Right lobe of liver (tissue), 6 donors: ENCODE data around the gene FOXP1. TPM values are rescaled to one million over a fixed set of nuclear protein-coding genes. Genes with fewer than 3 reads are reported as not detected.
A peak's percentile ranks its signal among the peaks of the same experiment; 100 is the strongest.

Experiments used
- ATAC-seq, 4 donors: fragments of 200-7000 bp; cut with Tn5 transposase; one replicate each; pipeline ENCODE4 v1.9.1; 2020; ENCODE audit warnings: mild to moderate bottlenecking in 4 of 4, moderate library complexity in 4 of 4
- DNase-seq, 3 donors: peaks; one replicate each; pipeline ENCODE4 v3.0.0-alpha.2; 2020
- H3K27ac ChIP-seq, 3 donors: fragments of 200-600 bp; one replicate each; pipeline ENCODE4 v1.8.0; 2022
- H3K27me3 ChIP-seq, 2 donors: fragments of 200-600 bp; one replicate each; pipeline ENCODE4 v1.8.0; 2022
- H3K36me3 ChIP-seq, 4 donors: fragments of 200-600 bp; sonication (generic) in 1 of 4; one replicate each; pipeline versions ENCODE4 v1.5.1 to v1.8.0; 2017 to 2022; ENCODE audit warnings: control low read depth in 1 of 4
- H3K4me1 ChIP-seq, 4 donors: fragments of 200-600 bp; sonication (generic) in 1 of 4; one replicate each; pipeline versions ENCODE4 v1.5.1 to v1.8.0; 2017 to 2022; ENCODE audit warnings: control low read depth in 1 of 4
- H3K4me3 ChIP-seq, 3 donors: fragments of 200-600 bp; one replicate each; pipeline ENCODE4 v1.8.0; 2022
- H3K9me3 ChIP-seq, 4 donors: fragments of 200-600 bp; sonication (generic) in 1 of 4; one replicate each; pipeline versions ENCODE4 v1.5.1 to v1.8.0; 2017 to 2022; ENCODE audit warnings: control low read depth in 1 of 4
- POLR2A ChIP-seq: fragments of 450-650 bp; IDR thresholded peaks from one replicate; pipeline ENCODE4 v1.6.1; 2017; ENCODE audit warnings: antibody characterized with exemption, mild to moderate bottlenecking
- WGBS: methylation state at CpG from one replicate; pipeline ENCODE4 v1.1.6; 2018; ENCODE audit warnings: low coverage, low lambda C conversion rate; ENCODE audit not compliant: insufficient coverage; ENCODE audit errors: missing lambda C conversion rate; 5-methylcytosine and 5-hydroxymethylcytosine counted together
- intact Hi-C, 2 donors: fragments of 100-400 bp; cut with DNase I; formaldehyde crosslinking; loops; one replicate each; pipeline versions ENCODE4 v1.11.2 to v1.14.1; 2022
- total RNA-seq, 6 experiments: library from RNA; depleted of rRNA in 2 of 6; stranded (reverse); fragments of >200 nt in 2 of 6; fragmentation: NEBNext Ultra II Directional in 3 of 6; extraction: Animal tissue kit (Norgen Biotek cat#: 25700) in 3 of 6; gene quantifications; one replicate each; pipeline versions ENCODE4 v1.1.0 to v1.2.4, GENCODE V29; 2016 to 2023
- TF ChIP-seq, protein P1 (sequence below), 4 donors: fragments of 200-600 bp in 3 of 4; fragments of 450-650 bp in 1 of 4; IDR thresholded peaks; one replicate each; pipeline versions ENCODE4 v1.5.1 to v1.8.0; 2016 to 2022; ENCODE audit warnings: antibody characterized with exemption in 4 of 4, mild to moderate bottlenecking in 2 of 4
- donor health status: DM: no; HTN: yes; CAD: no.
- donor health status: DM: no; HTN: no; CAD: no.
- donor health status: DM: no; HTN: no; CAD: no.
- donor health status: DM: no; HTN: yes; CAD: no.
- donor health status: DM: no; HTN: yes; CAD: no.

FOXP1 gene
- total RNA-seq, 6 experiments from 2014 or later: 26.7 to 47.7 (median 35.2) TPM

GRCh38 chr3:71428841-71429596 lies 154.5 kb downstream of the FOXP1 start:
- TF ChIP-seq POLR2A: no peak
- TF ChIP-seq, protein P1, sequence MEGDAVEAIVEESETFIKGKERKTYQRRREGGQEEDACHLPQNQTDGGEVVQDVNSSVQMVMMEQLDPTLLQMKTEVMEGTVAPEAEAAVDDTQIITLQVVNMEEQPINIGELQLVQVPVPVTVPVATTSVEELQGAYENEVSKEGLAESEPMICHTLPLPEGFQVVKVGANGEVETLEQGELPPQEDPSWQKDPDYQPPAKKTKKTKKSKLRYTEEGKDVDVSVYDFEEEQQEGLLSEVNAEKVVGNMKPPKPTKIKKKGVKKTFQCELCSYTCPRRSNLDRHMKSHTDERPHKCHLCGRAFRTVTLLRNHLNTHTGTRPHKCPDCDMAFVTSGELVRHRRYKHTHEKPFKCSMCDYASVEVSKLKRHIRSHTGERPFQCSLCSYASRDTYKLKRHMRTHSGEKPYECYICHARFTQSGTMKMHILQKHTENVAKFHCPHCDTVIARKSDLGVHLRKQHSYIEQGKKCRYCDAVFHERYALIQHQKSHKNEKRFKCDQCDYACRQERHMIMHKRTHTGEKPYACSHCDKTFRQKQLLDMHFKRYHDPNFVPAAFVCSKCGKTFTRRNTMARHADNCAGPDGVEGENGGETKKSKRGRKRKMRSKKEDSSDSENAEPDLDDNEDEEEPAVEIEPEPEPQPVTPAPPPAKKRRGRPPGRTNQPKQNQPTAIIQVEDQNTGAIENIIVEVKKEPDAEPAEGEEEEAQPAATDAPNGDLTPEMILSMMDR (IDR thresholded peaks at IDR 0.05): no peak
- DNase-seq: peak; percentile 65 to 72 (median 68)
- 18% methylated on average over 17 of the region's 17 CpGs for WGBS

DNA sequence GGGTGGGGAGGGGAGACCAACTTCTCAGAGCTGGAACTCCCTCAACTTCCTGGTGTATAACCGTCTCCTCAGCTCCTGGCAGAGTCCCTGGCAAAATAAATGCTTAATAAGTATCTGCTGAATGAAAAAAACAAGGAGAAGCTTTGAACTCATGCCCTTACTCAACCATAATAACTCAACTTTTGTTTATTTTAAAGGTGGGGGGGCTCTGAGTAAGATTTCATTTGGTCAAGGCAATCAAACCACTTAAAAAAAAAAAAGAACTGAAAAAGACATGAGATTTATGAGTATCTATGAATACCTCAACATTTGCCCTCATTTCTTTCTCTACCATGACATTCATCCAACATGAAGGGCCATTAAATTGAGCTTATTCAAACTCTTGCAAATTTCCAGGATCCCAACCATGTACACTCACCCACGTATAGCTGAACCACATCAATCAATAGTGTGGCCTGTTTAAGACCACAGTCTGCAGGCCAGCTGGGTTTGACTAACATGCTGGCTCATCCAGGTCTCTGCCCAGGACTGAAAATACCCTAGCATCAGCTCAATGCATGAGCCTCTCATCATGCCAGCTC lies 157.9 kb downstream of the FOXP1 start:
- no peak for DNase-seq
- H3K27me3 ChIP-seq: no peaks in the 10 kb centered on the region
- peak in 1 of 4 donors; percentile 9 for ATAC-seq
- H3K36me3 ChIP-seq: no peaks in the 10 kb centered on the region
- H3K4me3 ChIP-seq: no peak overlapping the region
- intact Hi-C loops: no loop called here
- TF ChIP-seq, protein P1 (IDR thresholded peaks at IDR 0.05): no peak
- no peak for TF ChIP-seq POLR2A
- H3K27ac ChIP-seq: no peak overlapping the region
- H3K9me3 ChIP-seq: no peaks in the 10 kb centered on the region
- WGBS: 24% methylated on average over 2 of the region's 2 CpGs
- peaks cover 0 to 13% (median 4%) of the 10 kb centered on the region in 4 donors for H3K4me1 ChIP-seq

More at GRCh38 chr3:71428841-71429596, 154.5 kb downstream of the FOXP1 start:
- peak; percentile 93 to 96 (median 96) for ATAC-seq
- Histone ChIP-seq H3K9me3 (no peaks in the 10 kb centered on the region), H3K27me3 (no peaks in the 10 kb centered on the region), H3K27ac (peak overlapping the region in 2 of 3 donors; percentile 53 to 65), H3K36me3 (no peaks in the 10 kb centered on the region), H3K4me1 (peaks cover 0 to 13% (median 4%) of the 10 kb centered on the region in 4 donors), H3K4me3 (peak overlapping the region in 1 of 3 donors; percentile 16)
- intact Hi-C loops: no loop called here

DNA sequence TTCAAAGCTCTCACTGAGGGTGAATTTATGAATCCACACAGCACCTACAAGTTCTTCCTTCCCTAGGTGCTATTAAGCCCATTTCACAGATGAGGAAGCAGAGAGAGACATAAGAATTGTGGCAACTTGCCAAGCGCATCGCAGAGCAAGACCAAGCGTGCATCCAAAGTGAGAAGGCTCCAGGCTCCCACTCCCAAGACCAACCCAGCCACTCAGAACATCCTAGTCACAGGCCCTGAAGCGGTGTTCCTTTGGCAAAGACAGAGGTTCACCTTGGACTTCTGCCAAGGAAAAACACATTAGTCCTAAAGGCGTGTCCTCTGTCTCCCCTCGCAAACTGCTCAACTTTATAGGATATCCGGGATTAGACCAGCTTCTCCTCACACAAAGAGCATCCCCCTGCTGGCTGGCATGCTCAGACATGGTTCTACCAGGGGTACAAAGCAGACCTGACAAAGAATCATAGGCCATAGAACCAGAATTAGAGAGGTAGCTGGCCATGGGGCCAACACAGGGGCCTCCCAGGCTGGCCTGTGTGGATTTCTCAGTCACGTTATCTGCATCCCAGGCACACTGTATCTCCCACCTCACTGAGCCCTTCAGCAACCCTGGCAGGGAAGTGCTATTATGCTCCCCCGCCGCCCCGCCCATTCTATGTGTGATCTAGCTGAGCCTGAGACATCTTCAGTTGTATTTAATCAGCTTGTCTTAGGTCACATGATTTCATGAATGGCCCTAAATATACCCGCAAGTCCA lies 160.2 kb downstream of the FOXP1 start:
- Histone ChIP-seq H3K27me3 (no peaks in the 10 kb centered on the region), H3K36me3 (no peaks in the 10 kb centered on the region), H3K27ac (no peak overlapping the region), H3K4me3 (no peak overlapping the region), H3K9me3 (no peaks in the 10 kb centered on the region), H3K4me1 (peaks cover 0 to 4% (median 2%) of the 10 kb centered on the region in 4 donors)
- ATAC-seq: peak; percentile 28 to 51 (median 48)
- 63% methylated on average over 8 of the region's 12 CpGs for WGBS
- intact Hi-C loops: no loop called here
- no peak for DNase-seq
- no peak for TF ChIP-seq POLR2A
- TF ChIP-seq, protein P1 (IDR thresholded peaks at IDR 0.05): no peak

DNA sequence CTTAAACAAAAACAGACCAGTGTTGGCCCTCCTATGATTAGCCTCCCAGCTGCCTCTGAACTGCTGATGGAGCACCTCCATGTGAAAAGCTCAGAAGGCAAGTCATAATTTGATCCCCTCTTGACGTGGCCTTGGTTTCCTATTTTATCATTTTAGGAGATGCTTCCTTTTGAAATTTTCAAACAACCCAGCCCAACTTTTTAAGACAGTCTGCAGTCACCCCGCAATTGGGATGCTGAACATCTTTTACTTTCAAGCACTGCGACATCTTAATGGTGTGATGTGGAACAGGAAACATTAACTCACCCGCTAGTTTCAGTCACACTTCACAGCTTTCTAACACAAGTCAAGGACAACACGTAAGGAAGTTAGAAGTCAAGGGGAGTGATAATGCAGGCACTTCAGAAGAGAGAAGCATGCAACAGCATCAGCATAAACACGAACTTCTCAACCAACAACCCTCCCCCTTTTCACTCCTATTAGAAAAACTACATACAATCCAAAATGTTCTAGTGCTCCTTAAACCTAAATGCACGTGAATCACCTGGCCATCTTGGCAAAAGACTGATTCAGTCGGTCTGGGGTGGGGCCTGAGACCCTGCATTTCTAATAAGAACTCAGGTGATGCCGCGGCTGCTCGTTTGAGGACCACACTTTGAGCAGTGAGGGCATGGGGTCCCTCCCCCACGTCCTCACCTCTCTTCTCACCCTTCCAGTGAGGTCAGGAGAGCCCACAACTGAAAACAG lies 161.5 kb downstream of the FOXP1 start:
- no peaks in the 10 kb centered on the region for H3K27me3 ChIP-seq
- no peaks in the 10 kb centered on the region for H3K36me3 ChIP-seq
- TF ChIP-seq, protein P1 (IDR thresholded peaks at IDR 0.05): no peak
- TF ChIP-seq POLR2A: no peak
- H3K9me3 ChIP-seq: no peaks in the 10 kb centered on the region
- 68% methylated on average over 7 of the region's 12 CpGs for WGBS
- H3K4me3 ChIP-seq: no peak overlapping the region
- intact Hi-C loops: no loop called here
- ATAC-seq (peak in 3 of 4 donors; percentile 15 to 44 (median 40)), DNase-seq (no peak)
- H3K4me1 ChIP-seq: no peaks in the 10 kb centered on the region
- no peak overlapping the region for H3K27ac ChIP-seq
